ENCODE data around the gene AICDA. TPM values are rescaled to one million over a fixed set of nuclear protein-coding genes. Genes with fewer than 3 reads are reported as not detected.

The AICDA gene
- total and polyA plus RNA-seq, 10 of the 15 experiments (the other 5 are each of a cell fraction or from before 2014, with no cell fraction given): 9.4 to 24.9 (median 16.6) TPM

DNA sequence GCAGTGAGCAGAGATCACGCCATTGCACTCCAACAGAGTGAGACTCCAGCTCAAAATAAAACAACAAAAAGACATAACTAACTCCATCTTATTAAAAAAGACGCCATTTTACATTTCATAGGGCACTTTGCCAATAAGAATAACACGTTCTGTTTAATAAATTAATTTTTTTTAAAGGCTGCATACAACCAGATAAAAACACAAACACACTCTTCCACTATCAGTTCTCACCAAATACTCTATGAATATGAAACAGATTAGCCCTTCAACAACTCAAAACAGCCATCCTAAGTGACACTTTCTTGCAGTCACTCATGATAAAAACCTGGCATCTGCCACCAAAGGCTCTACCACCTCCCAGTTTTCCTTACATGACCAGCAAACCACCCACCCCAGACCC lies 16.1 kb downstream of the AICDA start:
- intact Hi-C loops (cut with micrococcal nuclease; ENCODE audit: unreplicated experiment): no loop called here
- H2AFZ ChIP-seq (ENCODE audit: control insufficient read depth, low read depth, low read length): no peak overlapping the region
- FAIRE-seq: no peak
- DNase-seq (ENCODE audit: low read depth, low spot score): no peak
- H3K4me3 ChIP-seq: no peak overlapping the region
- no TSS peak for BruUV-seq (replicated peaks)
- WGBS (ENCODE audit: insufficient coverage, insufficient replicate concordance, low lambda C conversion rate, missing lambda C conversion rate): 54% methylated on average over 3 of the region's 3 CpGs
- no peak overlapping the region for H3K27ac ChIP-seq (ENCODE audit: control insufficient read depth, insufficient read depth)
- no peak overlapping the region for H3K9ac ChIP-seq (ENCODE audit: control insufficient read depth, insufficient read depth, low read length)
- ChIA-PET POLR2A (no interaction called here), RAD21 (ENCODE audit: unreplicated experiment) (no interaction called here), CTCF (interaction anchor here (1.7 to 8.5 kb wide), 2 partner anchors 14 to 53 kb away, joined by 6 to 60 read pairs; partner anchors contain the start of gene AICDA), SMC1A (ENCODE audit: uncharacterized antibody, unreplicated experiment) (interaction anchor here (2.1 kb wide), 1 partner anchor 52 kb away, joined by 6 read pairs; no protein-coding TSS in a partner anchor)
- H4K20me1 ChIP-seq (ENCODE audit: control insufficient read depth, insufficient read depth): no peaks in the 10 kb centered on the region
- in situ Hi-C loops (cut with MboI): no loop called here
- H3K4me1 ChIP-seq (ENCODE audit: control insufficient read depth, insufficient read depth, low read length): no peaks in the 10 kb centered on the region; the same call in 1 of the 2 replicates
- H3K36me3 ChIP-seq (ENCODE audit: control insufficient read depth in 2 of 2, insufficient read depth in 2 of 2, low read length in 1 of 2): no peaks in the 10 kb centered on the region
- TF ChIP-seq FOS (IDR thresholded peaks at IDR 0.05; ENCODE audit: borderline replicate concordance, extremely low read depth, insufficient read length) (no peak), SP1 (IDR thresholded peaks at IDR 0.05; ENCODE audit: low read depth, low read length) (no peak), TARDBP (IDR thresholded peaks at IDR 0.05; ENCODE audit: borderline replicate concordance) (no peak), NFIC (IDR thresholded peaks at IDR 0.05; ENCODE audit: low read depth, low read length) (no peak), CHD1 (IDR thresholded peaks at IDR 0.05; ENCODE audit: low read depth, low read length) (no peak), YY1 (IDR thresholded peaks at IDR 0.05; ENCODE audit: low read depth, low read length) (no peak), EP300 (IDR thresholded peaks at IDR 0.05; ENCODE audit: borderline replicate concordance in 1 of 2, control insufficient read depth in 1 of 2, low read depth in 2 of 2, low read length in 2 of 2) (no peak)
- TF ChIP-seq, protein P1, sequence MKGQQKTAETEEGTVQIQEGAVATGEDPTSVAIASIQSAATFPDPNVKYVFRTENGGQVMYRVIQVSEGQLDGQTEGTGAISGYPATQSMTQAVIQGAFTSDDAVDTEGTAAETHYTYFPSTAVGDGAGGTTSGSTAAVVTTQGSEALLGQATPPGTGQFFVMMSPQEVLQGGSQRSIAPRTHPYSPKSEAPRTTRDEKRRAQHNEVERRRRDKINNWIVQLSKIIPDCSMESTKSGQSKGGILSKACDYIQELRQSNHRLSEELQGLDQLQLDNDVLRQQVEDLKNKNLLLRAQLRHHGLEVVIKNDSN (IDR thresholded peaks at IDR 0.05; ENCODE audit: borderline replicate concordance, extremely low read length, insufficient read depth, low read depth, low read length): no peak
- TF ChIP-seq, protein P2, sequence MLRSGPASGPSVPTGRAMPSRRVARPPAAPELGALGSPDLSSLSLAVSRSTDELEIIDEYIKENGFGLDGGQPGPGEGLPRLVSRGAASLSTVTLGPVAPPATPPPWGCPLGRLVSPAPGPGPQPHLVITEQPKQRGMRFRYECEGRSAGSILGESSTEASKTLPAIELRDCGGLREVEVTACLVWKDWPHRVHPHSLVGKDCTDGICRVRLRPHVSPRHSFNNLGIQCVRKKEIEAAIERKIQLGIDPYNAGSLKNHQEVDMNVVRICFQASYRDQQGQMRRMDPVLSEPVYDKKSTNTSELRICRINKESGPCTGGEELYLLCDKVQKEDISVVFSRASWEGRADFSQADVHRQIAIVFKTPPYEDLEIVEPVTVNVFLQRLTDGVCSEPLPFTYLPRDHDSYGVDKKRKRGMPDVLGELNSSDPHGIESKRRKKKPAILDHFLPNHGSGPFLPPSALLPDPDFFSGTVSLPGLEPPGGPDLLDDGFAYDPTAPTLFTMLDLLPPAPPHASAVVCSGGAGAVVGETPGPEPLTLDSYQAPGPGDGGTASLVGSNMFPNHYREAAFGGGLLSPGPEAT (IDR thresholded peaks at IDR 0.05; ENCODE audit: low read depth): no peak
- TF ChIP-seq, protein P3, sequence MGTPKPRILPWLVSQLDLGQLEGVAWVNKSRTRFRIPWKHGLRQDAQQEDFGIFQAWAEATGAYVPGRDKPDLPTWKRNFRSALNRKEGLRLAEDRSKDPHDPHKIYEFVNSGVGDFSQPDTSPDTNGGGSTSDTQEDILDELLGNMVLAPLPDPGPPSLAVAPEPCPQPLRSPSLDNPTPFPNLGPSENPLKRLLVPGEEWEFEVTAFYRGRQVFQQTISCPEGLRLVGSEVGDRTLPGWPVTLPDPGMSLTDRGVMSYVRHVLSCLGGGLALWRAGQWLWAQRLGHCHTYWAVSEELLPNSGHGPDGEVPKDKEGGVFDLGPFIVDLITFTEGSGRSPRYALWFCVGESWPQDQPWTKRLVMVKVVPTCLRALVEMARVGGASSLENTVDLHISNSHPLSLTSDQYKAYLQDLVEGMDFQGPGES (IDR thresholded peaks at IDR 0.05): no peak
- ATAC-seq: no peak
- no peaks in the 10 kb centered on the region for H3K9me3 ChIP-seq (replicated peaks; ENCODE audit: control insufficient read depth, insufficient read depth, low read length)
- H3K4me2 ChIP-seq (ENCODE audit: control insufficient read depth, insufficient read depth): no peak overlapping the region
- no peaks in the 10 kb centered on the region for H3K79me2 ChIP-seq (ENCODE audit: control insufficient read depth, insufficient read depth, low read length)
- H3K27me3 ChIP-seq (replicated peaks in 1 of 2; ENCODE audit: control insufficient read depth in 2 of 2, insufficient read depth in 2 of 2, low read length in 1 of 2): no peaks in the 10 kb centered on the region

Data from GM12878 (cell line).